GM19395 (cell line): Measurements from ENCODE around the gene MTFR1L.

Experiments used
- ATAC-seq: cut with Tn5 transposase; IDR thresholded peaks from one replicate; pipeline ENCODE4 v1.9.1; 2021; ENCODE audit warnings: mild to moderate bottlenecking, moderate library complexity; ENCODE audit not compliant: unreplicated experiment

The MTFR1L gene

GRCh38 chr1:25877155-25877554 lies 57.4 kb downstream of the MTFR1L start:
- no peak for ATAC-seq

- ATAC-seq, result no peak
Observed at GRCh38 chr1:25878690-25879089, 58.9 kb downstream of the MTFR1L start.

GRCh38 chr1:25879675-25880074 lies 59.9 kb downstream of the MTFR1L start:
- ATAC-seq, result no peak

- ATAC-seq, result no peak
Observed at GRCh38 chr1:25880518-25880917, 60.8 kb downstream of the MTFR1L start.

GRCh38 chr1:25881266-25881665 lies 61.5 kb downstream of the MTFR1L start:
- no peak for ATAC-seq
